Measurements from ENCODE around the gene PPP5C.

DNA sequence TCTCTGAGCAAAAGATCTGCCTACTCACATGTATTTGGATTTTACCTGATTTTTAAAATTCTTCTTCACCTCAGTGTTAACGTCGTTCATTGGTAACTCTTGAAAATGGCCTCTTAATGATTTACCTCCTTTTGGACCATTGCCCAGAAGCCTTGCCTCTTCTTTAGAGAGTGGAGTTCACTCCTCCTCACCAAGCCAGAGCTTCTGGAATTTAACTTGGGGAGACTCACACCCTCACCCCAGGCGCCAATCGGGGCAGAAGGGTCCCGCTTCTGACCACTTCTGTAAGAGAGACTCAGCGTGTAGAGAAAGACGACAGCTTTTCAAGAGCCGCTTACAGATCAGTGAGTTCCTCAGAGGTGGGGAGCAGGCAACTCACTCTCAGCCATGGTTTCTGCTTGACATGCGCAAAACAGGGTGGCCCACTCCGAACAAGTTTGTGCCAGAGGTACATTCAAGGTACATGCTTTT, 79.2 kb downstream of the PPP5C start:
- TF ChIP-seq, protein P1, sequence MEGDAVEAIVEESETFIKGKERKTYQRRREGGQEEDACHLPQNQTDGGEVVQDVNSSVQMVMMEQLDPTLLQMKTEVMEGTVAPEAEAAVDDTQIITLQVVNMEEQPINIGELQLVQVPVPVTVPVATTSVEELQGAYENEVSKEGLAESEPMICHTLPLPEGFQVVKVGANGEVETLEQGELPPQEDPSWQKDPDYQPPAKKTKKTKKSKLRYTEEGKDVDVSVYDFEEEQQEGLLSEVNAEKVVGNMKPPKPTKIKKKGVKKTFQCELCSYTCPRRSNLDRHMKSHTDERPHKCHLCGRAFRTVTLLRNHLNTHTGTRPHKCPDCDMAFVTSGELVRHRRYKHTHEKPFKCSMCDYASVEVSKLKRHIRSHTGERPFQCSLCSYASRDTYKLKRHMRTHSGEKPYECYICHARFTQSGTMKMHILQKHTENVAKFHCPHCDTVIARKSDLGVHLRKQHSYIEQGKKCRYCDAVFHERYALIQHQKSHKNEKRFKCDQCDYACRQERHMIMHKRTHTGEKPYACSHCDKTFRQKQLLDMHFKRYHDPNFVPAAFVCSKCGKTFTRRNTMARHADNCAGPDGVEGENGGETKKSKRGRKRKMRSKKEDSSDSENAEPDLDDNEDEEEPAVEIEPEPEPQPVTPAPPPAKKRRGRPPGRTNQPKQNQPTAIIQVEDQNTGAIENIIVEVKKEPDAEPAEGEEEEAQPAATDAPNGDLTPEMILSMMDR (conservative IDR thresholded peaks at IDR 0.05): no peak
- no peak for TF ChIP-seq EZH2 (IDR thresholded peaks at IDR 0.05; ENCODE audit: low read depth)
